GM18870 (cell line): ENCODE data around the gene TEAD3.

ENCODE experiments used
- ATAC-seq: cut with Tn5 transposase; IDR thresholded peaks from one replicate; pipeline ENCODE4 v1.9.1; 2021; ENCODE audit warnings: moderate library complexity; ENCODE audit not compliant: unreplicated experiment

The TEAD3 gene

GRCh38 chr6:35477028-35477427, 19.9 kb downstream of the TEAD3 start:
- no peak for ATAC-seq

- no peak for ATAC-seq
Measured at GRCh38 chr6:35476004-35476403, 20.9 kb downstream of the TEAD3 start.

GRCh38 chr6:35475573-35475972, 21.3 kb downstream of the TEAD3 start:
- no peak for ATAC-seq

- no peak for ATAC-seq
Measured at GRCh38 chr6:35474942-35475570, 21.8 kb downstream of the TEAD3 start.

- ATAC-seq: no peak
Measured at GRCh38 chr6:35474131-35474941, 22.5 kb downstream of the TEAD3 start.

- ATAC-seq: no peak
Measured at GRCh38 chr6:35473850-35474130, 23.1 kb downstream of the TEAD3 start.

- ATAC-seq: no peak
Measured at GRCh38 chr6:35473075-35473849, 23.6 kb downstream of the TEAD3 start.

GRCh38 chr6:35471836-35472345, 25.0 kb downstream of the TEAD3 start:
- no peak for ATAC-seq

GRCh38 chr6:35470663-35471120, 26.2 kb downstream of the TEAD3 start:
- no peak for ATAC-seq

GRCh38 chr6:35469751-35470662, 26.9 kb downstream of the TEAD3 start:
- no peak for ATAC-seq

GRCh38 chr6:35468980-35469750, 27.7 kb downstream of the TEAD3 start:
- no peak for ATAC-seq

GRCh38 chr6:35468181-35468979, 28.5 kb downstream of the TEAD3 start, which contains the start of gene RPL10A:
Gene RPL10A, plus strand, starts transcription at chr6:35468401. Its CDS starts 34 bp downstream, at chr6:35468435.
- ATAC-seq: peak; percentile 67

GRCh38 chr6:35465646-35466045, 31.2 kb downstream of the TEAD3 start:
- no peak for ATAC-seq

GRCh38 chr6:35463292-35463691, 33.6 kb downstream of the TEAD3 start:
- ATAC-seq: no peak

- ATAC-seq: no peak
Measured at GRCh38 chr6:35461270-35461669, 35.6 kb downstream of the TEAD3 start.

GRCh38 chr6:35457907-35458306, 39.0 kb downstream of the TEAD3 start:
- no peak for ATAC-seq

- no peak for ATAC-seq
Measured at GRCh38 chr6:35454391-35455110, 42.3 kb downstream of the TEAD3 start.

- ATAC-seq: no peak
Measured at GRCh38 chr6:35453236-35453635, 43.6 kb downstream of the TEAD3 start.
